Measurements from ENCODE around the gene PLCH2. TPM values are rescaled to one million over a fixed set of nuclear protein-coding genes. Genes with fewer than 3 reads are reported as not detected.

The PLCH2 gene
- total and polyA plus RNA-seq, 9 of the 15 experiments (the other 6 are each of a cell fraction or from before 2014, with no cell fraction given), result 0.16 TPM; not detected in 8

GRCh38 chr1:2469103-2469940, 6.8 kb upstream of the PLCH2 start:
- FAIRE-seq (no peak), ATAC-seq (no peak), DNase-seq (ENCODE audit: extremely low read depth in 1 of 4, low spot score in 3 of 4) (no peak)
- peaks cover 0 to 81% of the 10 kb centered on the region in 2 experiments; a peak in 2 of 5 replicates for H3K4me1 ChIP-seq (replicated peaks in 1 of 2; ENCODE audit: control insufficient read depth in 2 of 2, insufficient read depth in 2 of 2, low read length in 2 of 2)
- CTCF ChIA-PET (ENCODE audit: low intra/inter-chr PET ratio), result no interaction called here
- H4K20me1 ChIP-seq (replicated peaks; ENCODE audit: control insufficient read depth, insufficient read depth, low read length), result peaks cover 40% of the 10 kb centered on the region
- intact Hi-C loops (cut with micrococcal nuclease) (no loop called here), in situ Hi-C loops (cut with MboI) (no loop called here)
- H3K27ac ChIP-seq (ENCODE audit: extremely low read depth, low read depth, low read length), result no peak overlapping the region
- POLR2A ChIA-PET, result interaction anchor here (0.6 to 1.1 kb wide), 5 partner anchors 10 to 48 kb away, joined by 3 to 4 read pairs (median 4); no protein-coding TSS in a partner anchor
- peak overlapping the region in 1 of 2 experiments; percentile 17; a peak in 1 of 4 replicates for H3K9ac ChIP-seq (ENCODE audit: insufficient read depth in 1 of 2, low read depth in 2 of 2, low read length in 2 of 2)
- no peaks in the 10 kb centered on the region for H3K79me2 ChIP-seq (ENCODE audit: control insufficient read depth, insufficient read depth, low read length)
- no peaks in the 10 kb centered on the region for H3K36me3 ChIP-seq (ENCODE audit: control insufficient read depth, insufficient read depth, low read length)
- H3K4me2 ChIP-seq (ENCODE audit: insufficient read depth, low read length), result no peak overlapping the region
- TF ChIP-seq POLR2B (IDR thresholded peaks at IDR 0.05; ENCODE audit: low read depth, partially characterized antibody) (no peak), TFAP4 (CRISPR knock-in tag; IDR thresholded peaks at IDR 0.05; ENCODE audit: borderline replicate concordance) (0 out of 2 replicates have a peak, but pooled peaks have one; percentile 10)
- H3K9me1 ChIP-seq (ENCODE audit: control insufficient read depth, insufficient read depth, low read length), result no peaks in the 10 kb centered on the region
- H3K9me3 ChIP-seq (replicated peaks; ENCODE audit: control insufficient read depth, insufficient read depth, low read depth, low read length), result no peaks in the 10 kb centered on the region
- peaks cover 6 to 70% of the 10 kb centered on the region in 2 experiments; a peak in 3 of 5 replicates for H3K27me3 ChIP-seq (ENCODE audit: control insufficient read depth in 2 of 2, insufficient read depth in 2 of 2, low read length in 2 of 2)
- H3K4me3 ChIP-seq, result no peak overlapping the region
- 2% methylated on average over 23 of the region's 25 CpGs for WGBS (ENCODE audit: insufficient coverage, low coverage, missing lambda C conversion rate)
- no peak overlapping the region for H2AFZ ChIP-seq (ENCODE audit: low read depth, low read length)
- BruUV-seq (replicated peaks), result no TSS peak
